Cardiac fibroblast (primary cell): ENCODE data around the gene WFDC1.

Experiments
- DNase-seq, 2 donors: peaks; one replicate each; pipeline versions ENCODE4 v3.0.0 to v3.0.0-alpha.2; 2010; ENCODE audit warnings: low read depth in 2 of 2
- H3K4me3 ChIP-seq, 2 donors: replicated peaks in 1 of 2; 1 replicate in 1 of 2; 2 replicates in 1 of 2; pipeline ENCODE4 v1.5.1; 2011; ENCODE audit warnings: low read depth in 2 of 2, low read length in 2 of 2, mild to moderate bottlenecking in 2 of 2, moderate library complexity in 1 of 2
- TF ChIP-seq, protein P1 (sequence below): IDR thresholded peaks from one replicate; pipeline ENCODE4 v1.5.1; 2011; ENCODE audit warnings: low read depth, mild to moderate bottlenecking, low read length, inconsistent platforms

WFDC1 gene, protein sequence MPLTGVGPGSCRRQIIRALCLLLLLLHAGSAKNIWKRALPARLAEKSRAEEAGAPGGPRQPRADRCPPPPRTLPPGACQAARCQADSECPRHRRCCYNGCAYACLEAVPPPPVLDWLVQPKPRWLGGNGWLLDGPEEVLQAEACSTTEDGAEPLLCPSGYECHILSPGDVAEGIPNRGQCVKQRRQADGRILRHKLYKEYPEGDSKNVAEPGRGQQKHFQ

DNA sequence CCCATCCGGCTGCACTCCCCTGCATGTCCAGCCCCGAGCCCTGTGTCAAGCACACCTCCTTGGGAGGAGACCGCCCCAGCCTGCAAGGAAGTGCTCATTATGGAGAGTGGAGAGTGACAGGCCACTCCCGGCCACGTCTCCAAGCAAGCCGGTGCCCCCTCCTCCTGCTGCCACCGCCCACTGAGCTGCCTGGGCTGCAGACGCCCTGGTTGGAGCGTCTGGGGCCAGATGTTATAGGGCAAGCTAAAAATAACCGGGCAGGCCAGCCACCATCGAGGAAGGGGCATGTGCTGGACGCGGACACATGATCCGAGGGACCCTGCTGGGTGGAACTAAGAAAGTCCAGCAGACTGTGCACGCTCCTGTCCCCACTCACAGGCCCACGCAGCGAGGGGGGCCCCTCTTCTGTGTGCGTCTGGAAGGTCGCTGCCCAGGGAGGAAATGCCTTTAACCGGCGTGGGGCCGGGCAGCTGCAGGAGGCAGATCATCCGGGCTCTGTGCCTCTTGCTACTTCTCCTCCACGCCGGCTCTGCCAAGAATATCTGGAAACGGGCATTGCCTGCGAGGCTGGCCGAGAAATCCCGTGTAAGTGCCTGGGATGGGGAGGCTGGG is at the start of gene WFDC1:
WFDC1 (plus strand) TSS at position 348 of the 612 bp plus-strand sequence; CDS start at position 442, 94 bp downstream.
- peak within 1 kb of the TSS in 1 of 2 donors; percentile 22 for H3K4me3 ChIP-seq
- TF ChIP-seq, protein P1, sequence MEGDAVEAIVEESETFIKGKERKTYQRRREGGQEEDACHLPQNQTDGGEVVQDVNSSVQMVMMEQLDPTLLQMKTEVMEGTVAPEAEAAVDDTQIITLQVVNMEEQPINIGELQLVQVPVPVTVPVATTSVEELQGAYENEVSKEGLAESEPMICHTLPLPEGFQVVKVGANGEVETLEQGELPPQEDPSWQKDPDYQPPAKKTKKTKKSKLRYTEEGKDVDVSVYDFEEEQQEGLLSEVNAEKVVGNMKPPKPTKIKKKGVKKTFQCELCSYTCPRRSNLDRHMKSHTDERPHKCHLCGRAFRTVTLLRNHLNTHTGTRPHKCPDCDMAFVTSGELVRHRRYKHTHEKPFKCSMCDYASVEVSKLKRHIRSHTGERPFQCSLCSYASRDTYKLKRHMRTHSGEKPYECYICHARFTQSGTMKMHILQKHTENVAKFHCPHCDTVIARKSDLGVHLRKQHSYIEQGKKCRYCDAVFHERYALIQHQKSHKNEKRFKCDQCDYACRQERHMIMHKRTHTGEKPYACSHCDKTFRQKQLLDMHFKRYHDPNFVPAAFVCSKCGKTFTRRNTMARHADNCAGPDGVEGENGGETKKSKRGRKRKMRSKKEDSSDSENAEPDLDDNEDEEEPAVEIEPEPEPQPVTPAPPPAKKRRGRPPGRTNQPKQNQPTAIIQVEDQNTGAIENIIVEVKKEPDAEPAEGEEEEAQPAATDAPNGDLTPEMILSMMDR, result no peak
- DNase-seq, result peak in 1 of 2 donors; percentile 50

DNA sequence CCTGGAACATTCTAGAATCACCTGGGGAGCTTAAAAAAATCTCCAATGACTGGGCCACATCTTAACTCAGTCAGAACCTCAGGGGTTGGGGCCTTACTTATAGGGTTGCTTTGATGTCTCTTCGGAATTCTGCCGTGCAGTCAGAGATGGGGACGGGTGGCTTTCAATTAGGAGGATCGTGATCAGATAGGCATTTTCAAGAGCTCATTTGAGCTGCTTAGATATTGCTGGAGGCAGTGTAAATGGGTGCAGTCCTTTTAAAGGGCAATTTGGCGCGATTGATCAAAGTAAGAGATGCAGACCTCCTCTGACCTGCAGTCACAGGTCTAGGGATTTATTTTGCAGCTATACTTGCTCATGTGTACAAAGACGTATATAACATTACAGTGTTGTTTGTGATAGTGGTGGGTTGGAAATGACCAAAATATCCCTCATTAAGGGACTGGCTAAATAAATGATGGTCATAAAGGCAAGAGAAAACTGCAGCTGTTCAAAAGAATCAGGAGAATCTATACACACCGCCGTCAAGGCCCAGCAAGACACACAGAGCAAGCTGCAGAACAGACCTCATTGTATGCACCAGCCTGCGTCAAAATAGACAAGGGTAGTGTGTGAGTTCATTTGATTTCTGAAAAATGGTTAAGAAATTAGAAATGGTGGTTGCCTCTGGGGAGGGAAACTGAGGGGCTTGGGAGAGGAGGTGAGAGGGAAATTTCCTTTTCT is 48.6 kb upstream of the WFDC1 start:
- no peak overlapping the region for H3K4me3 ChIP-seq
- DNase-seq, result no peak
- TF ChIP-seq, protein P1, result no peak

DNA sequence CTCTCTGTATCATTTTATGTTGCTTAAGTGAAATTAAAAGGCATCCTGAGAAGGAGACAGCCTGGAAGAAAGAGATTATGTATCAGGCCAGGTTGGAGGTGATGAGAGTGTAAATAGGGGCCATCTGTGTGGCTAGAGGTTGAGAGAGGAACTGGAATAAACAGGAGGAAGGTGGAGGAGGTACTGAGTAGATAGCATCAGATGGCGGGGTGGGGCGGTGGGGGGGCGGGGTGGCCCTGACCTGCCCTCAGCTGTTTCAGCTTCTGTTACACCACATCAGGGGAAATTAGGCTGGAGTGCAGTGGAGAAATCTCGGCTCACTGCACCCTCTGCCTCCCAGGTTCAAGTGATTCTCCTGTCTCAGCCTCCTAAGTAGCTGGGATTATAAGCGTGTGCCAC is 48.0 kb upstream of the WFDC1 start:
- H3K4me3 ChIP-seq, result no peak overlapping the region
- no peak for DNase-seq
- TF ChIP-seq, protein P1, result no peak

DNA sequence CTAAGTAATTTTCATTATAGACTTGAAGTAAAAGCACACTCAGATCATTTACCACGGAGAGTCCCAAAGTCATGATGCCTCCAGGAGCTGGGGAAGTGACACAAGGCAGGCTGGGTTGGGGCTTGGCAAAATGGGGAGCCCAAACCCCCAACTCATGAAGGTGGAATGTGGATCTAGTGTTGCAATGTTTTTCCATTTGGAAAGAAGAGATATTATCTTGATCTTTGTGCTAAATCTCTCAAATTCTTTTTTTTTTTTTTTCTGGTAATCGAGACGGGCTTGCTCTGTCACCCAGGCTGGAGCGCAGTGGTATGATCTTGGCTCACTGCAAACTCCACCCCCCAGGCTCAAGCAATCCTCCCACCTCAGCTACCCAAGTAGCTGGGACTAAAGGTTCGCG is 47.3 kb upstream of the WFDC1 start:
- no peak overlapping the region for H3K4me3 ChIP-seq
- TF ChIP-seq, protein P1, result no peak
- no peak for DNase-seq

DNA sequence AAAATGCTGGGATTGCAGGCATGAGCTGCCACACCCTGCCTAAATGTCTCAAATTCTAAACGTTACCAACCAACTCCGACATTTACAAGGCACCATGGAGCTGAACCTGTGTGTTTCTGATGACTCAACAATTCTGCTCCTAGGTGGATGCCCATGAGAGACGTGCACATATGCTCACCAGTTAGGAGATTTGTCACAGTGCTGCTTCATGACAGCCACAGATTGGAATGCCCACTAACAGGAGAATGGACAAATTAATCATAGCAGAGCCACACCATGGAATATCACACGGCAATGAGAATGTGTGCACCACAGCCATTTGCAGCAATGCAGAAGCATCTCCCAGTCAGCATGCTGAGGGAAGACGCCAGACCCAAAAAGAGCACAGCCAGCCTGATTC is 46.8 kb upstream of the WFDC1 start:
- TF ChIP-seq, protein P1, result no peak
- H3K4me3 ChIP-seq, result no peak overlapping the region
- DNase-seq, result peak in 1 of 2 donors; percentile 35

DNA sequence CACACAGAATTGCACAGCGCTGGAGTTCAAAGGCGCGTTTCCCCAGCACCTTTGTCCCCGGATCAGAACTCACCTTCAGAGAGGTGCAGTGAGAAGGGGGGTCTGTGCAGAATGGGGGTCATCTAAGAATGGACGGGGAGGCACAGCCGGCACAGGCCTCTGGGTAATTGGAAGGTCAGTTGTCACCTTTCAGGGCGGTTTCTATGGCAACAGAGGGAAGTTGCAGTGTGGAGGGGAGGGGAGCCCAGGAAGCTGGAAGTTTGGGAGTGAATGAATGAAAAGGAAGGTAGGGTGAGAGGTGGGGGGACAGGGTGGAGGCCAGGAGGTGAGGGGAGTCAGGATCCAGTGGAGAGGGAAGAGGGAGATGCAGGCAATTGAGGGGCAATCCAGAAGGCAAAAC is 42.5 kb upstream of the WFDC1 start:
- TF ChIP-seq, protein P1, result no peak
- no peak for DNase-seq
- H3K4me3 ChIP-seq, result no peak overlapping the region
